Upper lobe of right lung (tissue), 1 donor: ENCODE measurements around the gene CEMIP. TPM values are rescaled to one million over a fixed set of nuclear protein-coding genes. Genes with fewer than 3 reads are reported as not detected.

Source experiments
- ATAC-seq: fragments of 200-7000 bp; cut with Tn5 transposase; one replicate; pipeline ENCODE4 v1.9.1; 2020; ENCODE audit warnings: mild to moderate bottlenecking, moderate library complexity
- DNase-seq: peaks from one replicate; pipeline ENCODE4 v3.0.0-alpha.2; 2020
- H3K27ac ChIP-seq: fragments of 200-600 bp; one replicate; pipeline ENCODE4 v1.8.0; 2022
- H3K27me3 ChIP-seq: fragments of 200-600 bp; one replicate; pipeline ENCODE4 v1.8.0; 2022; ENCODE audit warnings: mild to moderate bottlenecking
- H3K36me3 ChIP-seq: fragments of 200-600 bp; one replicate; pipeline ENCODE4 v1.8.0; 2022
- H3K4me1 ChIP-seq: fragments of 200-600 bp; one replicate; pipeline ENCODE4 v1.8.0; 2022
- H3K4me3 ChIP-seq: fragments of 200-600 bp; one replicate; pipeline ENCODE4 v1.8.0; 2022; ENCODE audit warnings: mild to moderate bottlenecking
- H3K9me3 ChIP-seq: fragments of 200-600 bp; one replicate; pipeline ENCODE4 v1.8.0; 2022
- intact Hi-C: fragments of 100-400 bp; cut with DNase I; formaldehyde crosslinking; loops from one replicate; pipeline ENCODE4 v1.11.0; 2022
- total RNA-seq: library from RNA; stranded (reverse); fragmentation: NEBNext Ultra II Directional; extraction: Animal tissue kit (Norgen Biotek cat#: 25700); gene quantifications from one replicate; pipeline ENCODE4 v1.2.1, GENCODE V29; 2021
- TF ChIP-seq, protein P1 (sequence below): fragments of 200-600 bp; IDR thresholded peaks from one replicate; pipeline ENCODE4 v1.8.0; 2022; ENCODE audit warnings: antibody characterized with exemption
- donor health status: DM: no; HTN: yes; CAD: no; lungs with severe emphysema.

The CEMIP gene
- total RNA-seq, 1 donor from 2014 or later, result 17.3 TPM

DNA sequence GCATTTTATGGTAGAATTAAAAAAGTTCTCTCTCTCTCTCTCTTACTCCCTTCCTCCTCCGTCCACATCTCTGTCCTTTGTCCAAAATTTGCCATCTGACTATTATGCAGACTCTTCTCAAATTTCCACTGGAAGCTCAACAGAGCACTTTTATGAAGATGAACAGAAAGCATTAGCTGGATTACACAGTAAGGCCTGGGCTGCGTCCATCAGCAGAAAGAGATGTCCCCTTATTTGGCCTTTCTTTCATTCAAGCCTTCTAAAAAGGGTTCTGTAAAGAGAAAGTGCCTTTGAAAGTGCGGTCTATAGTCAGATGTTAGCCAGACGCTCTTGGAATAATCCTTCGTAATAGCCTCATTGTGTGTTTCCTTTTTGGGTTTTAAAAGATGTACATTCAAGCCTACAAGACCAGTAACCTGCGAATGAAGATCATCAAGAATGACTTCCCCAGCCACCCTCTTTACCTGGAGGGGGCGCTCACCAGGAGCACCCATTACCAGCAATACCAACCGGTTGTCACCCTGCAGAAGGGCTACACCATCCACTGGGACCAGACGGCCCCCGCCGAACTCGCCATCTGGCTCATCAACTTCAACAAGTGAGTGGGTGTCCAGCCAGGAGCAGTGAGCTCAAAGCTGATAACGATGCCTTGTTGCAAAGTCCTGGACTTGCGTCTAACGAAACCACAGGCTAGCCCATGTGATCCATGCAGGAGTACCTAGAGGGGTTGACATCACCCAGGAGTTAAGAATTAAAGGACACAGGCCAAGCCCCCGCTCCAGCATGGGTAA, 157.3 kb downstream of the CEMIP start:
- H3K4me3 ChIP-seq, result no peak overlapping the region
- ATAC-seq (no peak), DNase-seq (no peak)
- H3K4me1 ChIP-seq, result no peaks in the 10 kb centered on the region
- TF ChIP-seq, protein P1, sequence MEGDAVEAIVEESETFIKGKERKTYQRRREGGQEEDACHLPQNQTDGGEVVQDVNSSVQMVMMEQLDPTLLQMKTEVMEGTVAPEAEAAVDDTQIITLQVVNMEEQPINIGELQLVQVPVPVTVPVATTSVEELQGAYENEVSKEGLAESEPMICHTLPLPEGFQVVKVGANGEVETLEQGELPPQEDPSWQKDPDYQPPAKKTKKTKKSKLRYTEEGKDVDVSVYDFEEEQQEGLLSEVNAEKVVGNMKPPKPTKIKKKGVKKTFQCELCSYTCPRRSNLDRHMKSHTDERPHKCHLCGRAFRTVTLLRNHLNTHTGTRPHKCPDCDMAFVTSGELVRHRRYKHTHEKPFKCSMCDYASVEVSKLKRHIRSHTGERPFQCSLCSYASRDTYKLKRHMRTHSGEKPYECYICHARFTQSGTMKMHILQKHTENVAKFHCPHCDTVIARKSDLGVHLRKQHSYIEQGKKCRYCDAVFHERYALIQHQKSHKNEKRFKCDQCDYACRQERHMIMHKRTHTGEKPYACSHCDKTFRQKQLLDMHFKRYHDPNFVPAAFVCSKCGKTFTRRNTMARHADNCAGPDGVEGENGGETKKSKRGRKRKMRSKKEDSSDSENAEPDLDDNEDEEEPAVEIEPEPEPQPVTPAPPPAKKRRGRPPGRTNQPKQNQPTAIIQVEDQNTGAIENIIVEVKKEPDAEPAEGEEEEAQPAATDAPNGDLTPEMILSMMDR, result no peak
- H3K9me3 ChIP-seq, result no peaks in the 10 kb centered on the region
- no peaks in the 10 kb centered on the region for H3K27me3 ChIP-seq
- peaks cover 47% of the 10 kb centered on the region for H3K36me3 ChIP-seq
- intact Hi-C loops, result no loop called here
- H3K27ac ChIP-seq, result no peak overlapping the region

DNA sequence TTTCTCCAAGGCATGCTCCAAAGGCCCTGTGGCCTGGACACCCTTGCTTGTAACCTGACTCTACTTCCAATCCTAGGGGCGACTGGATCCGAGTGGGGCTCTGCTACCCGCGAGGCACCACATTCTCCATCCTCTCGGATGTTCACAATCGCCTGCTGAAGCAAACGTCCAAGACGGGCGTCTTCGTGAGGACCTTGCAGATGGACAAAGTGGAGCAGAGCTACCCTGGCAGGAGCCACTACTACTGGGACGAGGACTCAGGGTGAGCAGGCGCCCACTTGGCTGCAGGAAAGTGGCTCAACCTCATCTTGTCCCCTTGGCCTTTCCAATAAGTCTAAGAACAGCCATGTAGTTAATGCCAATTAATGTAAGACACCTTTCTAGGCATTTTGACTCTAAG, 158.5 kb downstream of the CEMIP start:
- Histone ChIP-seq H3K27ac (no peak overlapping the region), H3K9me3 (no peaks in the 10 kb centered on the region), H3K4me3 (no peak overlapping the region), H3K4me1 (no peaks in the 10 kb centered on the region), H3K36me3 (peaks cover 59% of the 10 kb centered on the region), H3K27me3 (no peaks in the 10 kb centered on the region)
- DNase-seq (no peak), ATAC-seq (no peak)
- TF ChIP-seq, protein P1, result no peak
- intact Hi-C loops, result no loop called here

DNA sequence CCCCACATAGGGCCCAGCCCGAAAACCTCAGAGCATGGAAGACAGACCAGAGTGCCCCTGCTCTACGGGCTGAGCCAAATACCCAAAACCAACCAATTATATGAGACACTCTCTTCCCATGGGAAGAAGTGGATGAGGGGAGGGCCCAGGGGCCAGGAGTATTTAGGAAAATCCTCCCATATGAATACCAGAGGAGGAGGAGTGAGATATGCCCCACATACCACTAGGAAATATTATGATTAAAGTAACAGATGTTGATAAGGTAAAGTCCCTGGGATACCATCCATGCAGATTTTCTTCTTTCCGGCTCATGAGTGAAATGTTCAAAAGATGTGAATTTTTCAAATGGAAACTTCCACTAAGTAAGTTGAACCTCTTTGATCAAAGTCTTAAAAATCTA, 160.0 kb downstream of the CEMIP start:
- ATAC-seq (no peak), DNase-seq (no peak)
- H3K27me3 ChIP-seq, result no peaks in the 10 kb centered on the region
- H3K36me3 ChIP-seq, result peaks cover 72% of the 10 kb centered on the region
- H3K9me3 ChIP-seq, result no peaks in the 10 kb centered on the region
- no peak overlapping the region for H3K4me3 ChIP-seq
- TF ChIP-seq, protein P1, result no peak
- intact Hi-C loops, result no loop called here
- no peaks in the 10 kb centered on the region for H3K4me1 ChIP-seq
- H3K27ac ChIP-seq, result no peak overlapping the region

DNA sequence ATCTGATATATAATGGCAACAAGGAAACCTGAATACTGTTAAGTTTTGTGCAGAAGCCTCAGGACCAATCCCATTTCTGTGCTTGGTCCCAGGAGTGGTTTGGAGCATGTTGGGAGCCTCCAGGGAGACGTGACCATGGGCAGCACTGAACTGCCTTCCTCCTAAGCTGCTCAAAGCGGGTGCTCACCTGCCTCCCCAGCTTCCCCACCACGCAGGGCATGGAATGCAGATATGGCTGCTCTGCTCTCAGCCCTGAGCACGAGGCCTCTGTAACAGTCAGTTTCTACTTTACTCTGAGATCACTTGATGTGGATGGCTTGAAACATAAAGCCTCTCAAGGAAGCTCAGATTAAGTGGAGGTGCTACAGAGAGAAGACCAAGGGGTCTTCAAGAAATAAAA, 161.2 kb downstream of the CEMIP start:
- H3K27me3 ChIP-seq, result no peaks in the 10 kb centered on the region
- H3K27ac ChIP-seq, result no peak overlapping the region
- H3K36me3 ChIP-seq, result peaks cover 82% of the 10 kb centered on the region
- H3K4me1 ChIP-seq, result no peaks in the 10 kb centered on the region
- intact Hi-C loops, result no loop called here
- DNase-seq (no peak), ATAC-seq (no peak)
- H3K9me3 ChIP-seq, result no peaks in the 10 kb centered on the region
- TF ChIP-seq, protein P1, result no peak
- H3K4me3 ChIP-seq, result no peak overlapping the region

DNA sequence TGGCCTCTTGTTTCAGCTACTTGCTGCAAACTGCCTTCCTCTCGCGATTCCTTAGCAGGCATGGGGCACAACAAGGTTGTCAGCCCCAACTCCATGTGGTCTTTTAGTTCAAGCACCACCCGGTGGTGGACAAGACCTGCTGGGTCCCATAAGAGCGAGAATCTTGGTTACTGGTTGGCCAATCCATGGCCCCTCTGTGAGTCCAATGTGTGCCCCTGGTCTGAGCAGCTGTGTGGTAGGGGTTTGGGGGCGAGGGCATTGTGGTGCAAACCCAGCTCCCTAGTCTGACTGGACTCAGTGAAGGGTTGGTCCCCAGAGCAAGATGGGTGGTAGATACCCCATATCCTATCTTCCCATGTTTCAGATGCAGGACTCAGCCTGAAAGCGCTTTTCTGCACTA, 161.7 kb downstream of the CEMIP start:
- intact Hi-C loops, result no loop called here
- H3K9me3 ChIP-seq, result no peaks in the 10 kb centered on the region
- no peak for DNase-seq
- TF ChIP-seq, protein P1, result no peak
- peaks cover 87% of the 10 kb centered on the region for H3K36me3 ChIP-seq
- ATAC-seq, result no peak
- H3K4me1 ChIP-seq, result no peaks in the 10 kb centered on the region
- H3K27ac ChIP-seq, result no peak overlapping the region
- no peaks in the 10 kb centered on the region for H3K27me3 ChIP-seq
- no peak overlapping the region for H3K4me3 ChIP-seq
